Muscle layer of colon (tissue), 2 donors: Measurements from ENCODE around the gene CLDND1.
"Not testable (repeated sequence)": the region's sequence is repeated elsewhere in the genome, so short reads cannot be mapped to it uniquely, and the experiment has no call there.

Experiments used
- H3K27ac ChIP-seq: one replicate; pipeline ENCODE4 v1.7.0; 2013; ENCODE audit warnings: low read depth, mild to moderate bottlenecking, low read length, moderate library complexity
- H3K27me3 ChIP-seq, 2 donors: one replicate each; pipeline ENCODE4 v1.7.0; 2013; ENCODE audit warnings: low read length in 2 of 2, mild to moderate bottlenecking in 2 of 2; ENCODE audit not compliant: insufficient read depth in 2 of 2, control insufficient read depth in 1 of 2
- H3K36me3 ChIP-seq: one replicate; pipeline ENCODE4 v1.7.0; 2013; ENCODE audit warnings: mild to moderate bottlenecking, low read length; ENCODE audit not compliant: insufficient read depth
- H3K4me1 ChIP-seq: one replicate; pipeline ENCODE4 v1.7.0; 2013; ENCODE audit warnings: mild to moderate bottlenecking, low read length; ENCODE audit not compliant: insufficient read depth
- H3K4me3 ChIP-seq, 2 donors: one replicate each; pipeline ENCODE4 v1.7.0; 2013; ENCODE audit warnings: low read length in 2 of 2, low read depth in 1 of 2, mild to moderate bottlenecking in 1 of 2, moderate library complexity in 1 of 2
- H3K9ac ChIP-seq: one replicate; pipeline ENCODE4 v1.7.0; 2013; ENCODE audit warnings: low read length
- H3K9me3 ChIP-seq: one replicate; pipeline ENCODE4 v1.7.0; 2013; ENCODE audit warnings: mild to moderate bottlenecking, low read length
- donor health status: abdominal sarcoma.
- donor health status: Adenocarcinoma of cecum.

The CLDND1 gene

DNA sequence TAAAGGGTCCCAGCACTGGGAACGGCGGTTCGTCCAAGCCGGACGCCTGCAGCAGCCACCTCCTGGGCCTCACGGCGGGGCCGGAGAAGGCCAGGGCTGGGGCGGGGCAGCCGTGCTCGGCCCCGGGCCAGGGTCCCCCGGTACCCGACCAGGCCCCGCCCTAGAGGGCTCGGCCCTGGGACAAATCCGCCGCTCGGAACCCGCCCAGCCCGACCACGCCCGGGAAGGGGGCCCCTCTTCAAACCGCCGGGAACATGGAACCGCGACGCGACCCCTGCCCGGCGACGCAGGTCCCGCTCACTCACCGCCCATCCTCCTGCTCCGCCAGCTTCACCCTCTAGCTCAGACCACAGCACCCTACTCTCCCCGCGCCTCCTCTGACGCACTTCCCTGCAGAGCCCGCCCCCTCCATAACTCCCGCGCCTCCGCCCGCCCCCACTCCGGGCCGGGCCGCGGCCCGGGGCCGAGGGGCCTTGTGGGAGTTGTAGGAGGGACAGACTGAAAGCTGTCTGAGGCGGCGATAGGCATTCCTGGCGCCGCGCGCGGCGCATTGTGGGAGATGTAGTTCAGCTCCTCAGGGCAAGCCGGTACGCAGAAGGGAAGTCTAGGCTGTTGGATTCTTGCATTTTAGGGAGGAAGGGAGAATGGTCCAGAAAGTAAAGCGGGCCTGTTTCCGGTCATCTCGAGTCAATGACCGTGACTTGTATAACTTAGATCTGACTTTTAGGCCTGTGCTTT lies at the start of gene CLDND1:
Gene CLDND1 (minus strand): TSS at position 359 of the 738 bp plus-strand sequence. CDS start 1,478 bp downstream, outside the sequence.
- H3K4me3 ChIP-seq = peak within 1 kb of the TSS; percentile 76 to 94
- no peaks in the 10 kb centered on the region for H3K9me3 ChIP-seq
- peaks cover 11% of the 10 kb centered on the region for H3K4me1 ChIP-seq
- peaks cover 9% of the 10 kb centered on the region for H3K36me3 ChIP-seq
- peak within 1 kb of the TSS; percentile 87 for H3K9ac ChIP-seq
- peak within 1 kb of the TSS; percentile 73 for H3K27ac ChIP-seq
- no peaks in the 10 kb centered on the region for H3K27me3 ChIP-seq

GRCh38 chr3:98568402-98568801 lies 45.7 kb upstream of the CLDND1 start:
- H3K4me3 ChIP-seq = no peak overlapping the region
- no peaks in the 10 kb centered on the region for H3K9me3 ChIP-seq
- no peak overlapping the region for H3K9ac ChIP-seq
- H3K27me3 ChIP-seq = no peaks in the 10 kb centered on the region
- no peaks in the 10 kb centered on the region for H3K4me1 ChIP-seq
- H3K36me3 ChIP-seq = no peaks in the 10 kb centered on the region
- no peak overlapping the region for H3K27ac ChIP-seq

DNA sequence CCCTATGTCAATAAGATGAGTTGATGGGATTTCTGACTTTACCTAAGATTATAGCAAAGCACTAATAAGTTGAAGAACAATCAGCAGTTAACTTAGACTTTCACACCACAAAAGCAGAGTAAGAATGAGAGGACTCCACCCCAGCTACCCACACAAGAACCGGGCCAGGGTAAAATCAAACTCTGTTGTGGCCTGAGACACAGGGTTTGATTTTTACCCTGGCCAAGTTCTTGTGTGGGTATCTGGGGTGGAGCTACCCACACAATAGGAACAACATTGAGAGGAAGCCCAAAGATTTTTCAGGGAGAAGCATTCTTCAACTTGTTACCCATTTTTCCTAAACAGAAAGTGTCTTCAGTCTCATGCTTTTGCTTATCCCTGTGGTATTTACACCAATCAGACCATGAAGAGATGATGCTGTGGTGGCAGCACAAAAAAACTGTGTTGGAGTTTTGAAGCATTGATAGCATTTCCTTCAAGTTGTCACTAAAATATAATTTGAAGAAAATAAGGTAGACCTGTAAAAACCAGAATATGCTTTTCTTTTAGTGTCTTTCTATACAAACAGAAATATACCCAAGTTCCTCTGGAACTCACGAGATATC lies 45.1 kb upstream of the CLDND1 start:
- no peaks in the 10 kb centered on the region for H3K4me1 ChIP-seq
- no peaks in the 10 kb centered on the region for H3K36me3 ChIP-seq
- no peak overlapping the region for H3K9ac ChIP-seq
- no peaks in the 10 kb centered on the region for H3K27me3 ChIP-seq
- H3K4me3 ChIP-seq = no peak overlapping the region
- H3K27ac ChIP-seq = no peak overlapping the region
- H3K9me3 ChIP-seq = no peaks in the 10 kb centered on the region

DNA sequence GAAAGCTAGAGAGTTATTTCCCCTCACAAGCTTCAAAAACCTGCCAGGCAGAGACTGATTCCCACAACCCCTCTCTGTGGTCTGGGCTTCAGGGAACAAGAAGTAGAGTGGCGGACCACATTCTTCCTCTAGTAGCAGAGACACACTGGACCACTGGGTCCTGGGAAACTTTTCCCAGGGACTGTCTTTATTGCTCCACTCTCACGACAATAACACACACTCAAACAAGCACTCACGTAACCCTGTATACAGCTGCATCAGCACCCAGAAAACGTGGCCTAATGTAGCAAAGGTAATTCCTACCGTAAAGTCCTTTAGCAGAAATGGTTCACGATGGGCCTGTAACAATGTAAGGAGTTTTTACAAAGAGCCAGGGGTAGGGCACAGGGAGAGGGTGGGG lies 43.1 kb upstream of the CLDND1 start:
- Histone ChIP-seq H3K4me3 (no peak overlapping the region), H3K27ac (no peak overlapping the region), H3K9ac (no peak overlapping the region), H3K36me3 (no peaks in the 10 kb centered on the region), H3K9me3 (no peaks in the 10 kb centered on the region), H3K27me3 (no peaks in the 10 kb centered on the region), H3K4me1 (no peaks in the 10 kb centered on the region)

DNA sequence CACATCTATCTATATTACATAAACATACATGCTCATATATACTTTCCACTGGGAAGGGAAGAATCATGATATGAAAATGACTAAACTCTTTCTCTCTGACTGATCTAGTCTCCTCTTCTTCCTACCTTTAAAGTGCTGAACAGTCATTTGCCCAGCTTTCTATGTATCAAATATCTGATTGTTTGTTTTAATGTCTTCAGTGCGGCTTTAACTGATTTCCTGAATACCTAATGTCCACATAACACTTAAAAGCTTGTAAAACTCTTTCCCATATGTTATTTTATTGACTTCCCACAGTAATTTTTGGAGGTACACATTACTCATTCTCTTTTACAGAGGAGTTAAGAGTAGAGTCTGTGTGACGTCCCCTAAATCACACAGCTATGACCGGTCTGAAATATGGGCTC lies 42.5 kb upstream of the CLDND1 start:
- Histone ChIP-seq H3K27ac (no peak overlapping the region), H3K9ac (no peak overlapping the region), H3K36me3 (no peaks in the 10 kb centered on the region), H3K9me3 (no peaks in the 10 kb centered on the region), H3K4me1 (no peaks in the 10 kb centered on the region), H3K27me3 (no peaks in the 10 kb centered on the region), H3K4me3 (no peak overlapping the region)

- Histone ChIP-seq H3K9ac (no peak overlapping the region), H3K27me3 (no peaks in the 10 kb centered on the region), H3K4me1 (no peaks in the 10 kb centered on the region), H3K36me3 (no peaks in the 10 kb centered on the region), H3K4me3 (no peak overlapping the region), H3K9me3 (no peaks in the 10 kb centered on the region), H3K27ac (no peak overlapping the region)
These were observed 41.7 kb upstream of the CLDND1 start for GRCh38 chr3:98564282-98565005.

DNA sequence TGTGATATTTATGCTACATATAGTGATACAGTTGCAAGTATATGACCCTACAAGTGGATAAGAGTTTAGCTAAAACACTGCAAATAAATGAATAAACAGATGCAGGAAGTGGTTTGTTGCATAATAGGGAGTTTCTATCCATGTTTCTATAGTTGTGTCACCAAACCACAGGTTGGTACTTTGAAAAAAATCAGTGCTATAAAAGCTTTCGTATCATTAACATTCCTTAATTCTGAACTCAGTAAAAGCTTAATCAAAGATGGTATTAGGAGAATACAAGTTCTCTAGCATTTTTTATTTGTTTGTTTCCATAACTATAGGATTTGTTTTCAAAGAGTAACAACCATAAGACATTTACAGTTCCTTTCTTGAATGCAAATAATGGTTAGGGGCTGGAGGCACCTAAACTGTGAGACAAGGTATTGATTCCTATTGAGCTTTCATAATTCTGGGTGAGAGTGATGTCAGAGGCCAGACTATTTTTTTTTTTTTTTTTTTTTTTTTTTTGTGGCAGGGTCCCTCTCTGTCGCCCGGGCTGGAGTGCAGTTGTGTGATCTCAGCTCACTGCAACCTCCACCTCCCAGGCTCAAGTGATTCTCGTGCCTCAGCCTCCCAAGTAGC lies 41.1 kb upstream of the CLDND1 start:
- no peaks in the 10 kb centered on the region for H3K36me3 ChIP-seq
- no peak overlapping the region for H3K9ac ChIP-seq
- no peaks in the 10 kb centered on the region for H3K9me3 ChIP-seq
- no peak overlapping the region for H3K4me3 ChIP-seq
- H3K27ac ChIP-seq = no peak overlapping the region
- no peaks in the 10 kb centered on the region for H3K27me3 ChIP-seq
- no peaks in the 10 kb centered on the region for H3K4me1 ChIP-seq

DNA sequence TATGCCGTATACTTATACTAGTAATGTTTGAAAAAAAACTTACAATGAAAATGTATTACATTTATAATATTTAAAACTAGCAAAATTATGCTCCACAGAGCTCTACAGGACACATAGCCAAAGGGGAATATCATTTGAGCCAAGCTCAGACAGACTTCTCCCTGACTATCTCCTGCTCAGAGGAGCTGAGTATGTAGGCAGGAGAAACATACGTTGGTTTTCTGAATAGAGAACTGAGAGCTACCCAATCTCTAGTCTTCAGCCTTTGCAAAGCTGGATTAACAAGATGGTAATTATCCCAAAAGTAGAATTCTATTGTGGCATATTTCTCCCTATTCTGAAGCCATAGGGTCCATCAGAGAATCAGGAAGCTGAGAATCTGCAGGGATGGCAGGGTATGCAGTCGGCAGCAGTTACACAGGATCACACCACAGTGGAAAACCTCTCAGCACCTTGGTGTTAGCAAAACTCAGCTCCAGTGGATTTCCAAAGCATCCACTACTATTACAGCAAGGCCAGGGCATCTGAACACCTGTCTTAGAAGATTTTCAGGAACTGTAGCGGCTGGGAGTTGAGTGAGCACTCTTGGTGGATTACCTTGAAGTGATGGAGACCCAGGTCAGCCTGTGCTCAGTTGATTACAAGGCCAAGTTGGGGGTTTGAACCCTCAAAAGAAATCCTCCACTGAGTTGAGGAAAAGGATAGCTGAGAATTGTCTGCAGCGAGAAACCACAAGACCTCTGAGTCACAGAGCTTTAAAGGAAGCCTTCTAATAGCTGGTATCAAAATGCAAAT lies 39.2 kb upstream of the CLDND1 start:
- H3K9ac ChIP-seq = no peak overlapping the region
- H3K4me1 ChIP-seq = no peaks in the 10 kb centered on the region
- H3K27me3 ChIP-seq = no peaks in the 10 kb centered on the region
- H3K27ac ChIP-seq = no peak overlapping the region
- H3K36me3 ChIP-seq = no peaks in the 10 kb centered on the region
- no peak overlapping the region for H3K4me3 ChIP-seq
- no peaks in the 10 kb centered on the region for H3K9me3 ChIP-seq

DNA sequence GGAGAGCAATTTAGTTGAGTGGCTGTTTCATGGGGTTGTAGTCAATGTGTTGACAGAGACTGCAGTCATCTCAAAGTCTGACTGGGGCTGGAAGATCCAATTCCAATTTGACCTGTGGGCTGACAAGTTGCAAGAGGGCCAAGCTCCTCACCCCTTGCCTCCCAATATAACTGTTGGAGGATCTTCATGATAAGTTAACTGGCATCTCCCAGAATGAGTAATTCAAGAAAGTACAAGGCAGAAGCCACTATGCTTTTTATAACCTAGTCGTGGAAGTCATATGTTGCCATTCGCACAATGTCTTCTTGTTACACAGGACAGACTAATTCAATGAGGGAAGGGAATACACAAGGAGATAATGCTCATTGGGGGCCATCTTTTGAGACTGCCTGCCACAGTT lies 38.2 kb upstream of the CLDND1 start:
- H3K36me3 ChIP-seq = no peaks in the 10 kb centered on the region
- no peak overlapping the region for H3K27ac ChIP-seq

GRCh38 chr3:98559769-98560168 lies 37.1 kb upstream of the CLDND1 start:
- H3K9me3 ChIP-seq, H3K27me3 ChIP-seq, H3K27ac ChIP-seq, H3K4me1 ChIP-seq, H3K36me3 ChIP-seq, H3K9ac ChIP-seq, H3K4me3 ChIP-seq: not testable (repeated sequence)

More for the DNA sequence above, 38.2 kb upstream of the CLDND1 start:
- Histone ChIP-seq H3K27me3 (no peaks in the 10 kb centered on the region), H3K4me1 (no peaks in the 10 kb centered on the region), H3K4me3 (no peak overlapping the region), H3K9me3 (no peaks in the 10 kb centered on the region), H3K9ac (no peak overlapping the region)
